ENCODE data around the gene ABCC5.
"Not testable (repeated sequence)": the region's sequence is repeated elsewhere in the genome, so short reads cannot be mapped to it uniquely, and the experiment has no call there.

ABCC5 gene

GRCh38 chr3:183884097-183884426 is 133.6 kb downstream of the ABCC5 start:
- no peak for DNase-seq

DNA sequence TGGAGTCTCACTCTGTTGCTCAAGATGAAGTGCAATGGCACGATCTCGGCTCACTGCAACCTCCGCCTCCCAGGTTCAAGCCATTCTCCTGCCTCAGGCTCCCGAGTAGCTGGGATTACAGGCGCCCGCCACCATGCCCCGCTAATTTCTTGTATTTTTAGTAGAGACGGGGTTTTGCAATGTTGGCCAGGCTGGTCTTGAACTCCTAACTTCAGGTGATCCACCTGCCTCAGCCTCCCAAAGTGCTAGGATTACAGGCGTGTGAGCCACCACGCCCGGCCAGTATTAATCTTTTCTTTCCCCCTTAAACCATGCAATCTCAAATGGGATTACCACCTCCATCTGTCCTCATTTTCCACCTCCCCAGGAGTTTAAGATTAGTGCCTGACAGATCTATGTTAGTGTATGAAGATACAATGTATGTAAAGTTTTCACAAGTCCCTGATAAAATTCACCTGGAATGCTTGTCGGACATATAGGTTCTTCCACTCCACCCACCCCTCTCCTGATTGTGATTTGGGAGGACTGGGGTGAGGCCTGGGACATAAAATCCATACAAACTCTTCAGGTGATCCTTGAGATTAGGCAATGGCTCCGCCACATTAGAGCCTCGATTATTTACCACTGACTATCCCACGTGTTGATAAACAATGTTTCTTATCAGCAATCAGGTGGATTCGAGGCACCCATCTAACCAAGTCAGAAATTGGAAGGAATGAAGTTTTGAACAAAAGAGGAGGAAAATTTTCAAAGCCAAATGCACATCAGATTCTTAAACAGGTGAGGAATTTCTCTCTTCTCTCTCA is 134.2 kb downstream of the ABCC5 start:
- DNase-seq = no peak

- DNase-seq = no peak
These were observed 137.6 kb downstream of the ABCC5 start for GRCh38 chr3:183880121-183880520.

DNA sequence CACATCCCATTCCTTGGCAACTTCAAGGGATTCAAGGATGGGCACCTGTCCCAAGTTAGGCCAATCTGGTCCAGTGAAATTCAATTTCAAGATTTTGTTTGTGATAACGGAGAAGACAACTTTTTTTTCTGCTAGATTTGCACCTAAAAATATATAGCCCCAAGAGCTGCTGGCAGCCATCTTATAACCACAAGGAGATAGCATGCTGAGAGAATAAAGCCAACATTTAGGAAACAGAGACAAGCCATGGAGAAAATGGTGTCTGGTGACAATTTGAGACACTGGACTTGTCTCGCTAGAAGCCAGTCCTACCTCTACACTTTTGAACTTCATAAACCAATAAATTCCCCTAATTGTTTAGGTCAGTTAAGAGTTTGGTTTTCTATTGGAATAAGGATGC is 138.4 kb downstream of the ABCC5 start:
- DNase-seq = no peak

DNA sequence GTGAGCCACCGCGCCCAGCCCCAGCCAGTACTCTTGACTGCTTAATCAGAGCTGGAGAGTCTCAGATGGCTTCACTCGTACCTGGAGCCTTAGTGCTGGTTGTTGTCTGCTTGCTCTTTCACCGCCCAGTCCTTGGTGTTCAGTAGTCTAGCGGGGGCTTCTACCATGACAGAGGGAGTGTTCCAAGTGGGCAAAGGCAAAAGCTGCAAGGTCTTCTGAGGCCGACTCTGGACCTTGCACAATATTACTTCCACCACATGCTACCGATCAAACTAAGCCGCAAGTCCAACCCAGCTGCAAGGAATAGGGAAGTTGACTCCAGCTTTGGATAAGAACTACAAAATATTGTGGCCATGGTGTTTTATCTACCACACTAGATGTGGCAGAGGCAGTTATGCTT is 139.6 kb downstream of the ABCC5 start:
- DNase-seq = no peak

- DNase-seq = not testable (repeated sequence)
These were observed 140.5 kb downstream of the ABCC5 start for GRCh38 chr3:183877227-183877626.

DNA sequence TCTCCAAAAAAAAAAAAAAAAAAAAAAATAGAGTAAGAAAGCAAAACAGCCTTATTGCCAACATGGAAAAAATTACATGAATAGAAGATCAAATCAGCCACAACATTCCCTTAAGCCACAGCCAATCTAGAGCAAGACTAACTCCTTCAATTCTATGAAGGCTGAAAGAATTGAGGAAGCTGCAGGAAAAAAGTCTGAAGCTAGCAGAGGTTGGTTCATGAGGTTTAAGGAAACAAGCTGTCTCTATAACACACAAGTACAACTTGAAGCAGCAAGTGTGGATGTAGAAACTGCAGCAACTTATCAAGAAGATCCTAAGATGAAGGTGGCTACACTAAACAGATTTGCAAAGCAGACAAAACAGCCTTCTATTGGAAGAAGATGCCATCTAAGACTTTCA is 142.3 kb downstream of the ABCC5 start:
- no peak for DNase-seq

DNA sequence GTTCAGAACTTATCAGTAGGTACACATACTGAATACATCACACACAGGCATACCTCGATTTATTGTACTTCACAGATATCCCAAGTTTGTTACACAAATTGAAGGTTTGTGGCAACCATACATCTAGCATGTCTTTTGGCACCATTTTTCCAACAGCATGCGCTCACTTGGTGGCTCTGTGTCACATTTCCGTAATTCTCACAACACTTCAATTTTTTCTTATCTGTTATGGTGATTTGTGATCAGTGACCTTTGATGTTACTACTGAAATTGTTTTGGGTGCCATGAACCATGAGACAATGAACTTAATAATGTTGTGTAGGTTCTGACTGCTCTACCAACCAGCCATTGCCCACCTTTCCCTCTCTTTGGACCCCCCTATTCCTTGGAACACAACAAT is 143.8 kb downstream of the ABCC5 start:
- DNase-seq = no peak

GRCh38 chr3:183871541-183871940 is 146.1 kb downstream of the ABCC5 start:
- no peak for DNase-seq

DNA sequence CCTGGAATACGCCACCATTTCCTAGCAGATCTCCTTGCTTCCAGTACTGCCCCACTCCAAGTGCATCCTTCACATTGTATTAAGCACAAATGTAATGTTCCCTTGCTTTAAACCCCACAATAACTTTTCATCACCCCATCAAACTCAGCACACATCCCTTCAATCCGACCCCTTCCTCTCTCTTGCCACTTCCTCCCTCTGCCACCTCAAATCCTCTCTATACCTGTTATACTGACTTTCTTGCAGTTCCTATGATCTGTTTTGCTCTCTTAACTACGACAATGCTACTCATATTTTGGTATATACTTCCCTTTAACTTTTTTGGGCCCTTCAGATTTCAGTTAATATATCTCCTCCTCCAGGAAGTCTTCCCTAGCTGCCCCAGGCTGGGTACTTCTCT is 147.1 kb downstream of the ABCC5 start:
- DNase-seq = no peak

All from NCI-H146 (cell line).